GM21737 (cell line): ENCODE measurements around the gene LMX1B.

Experiments
- ATAC-seq: cut with Tn5 transposase; IDR thresholded peaks from one replicate; pipeline ENCODE4 v1.9.1; 2021; ENCODE audit warnings: mild to moderate bottlenecking, moderate library complexity; ENCODE audit not compliant: unreplicated experiment

Gene LMX1B

GRCh38 chr9:126617003-126617822 lies 3.5 kb downstream of the LMX1B start:
- no peak for ATAC-seq

GRCh38 chr9:126617823-126618165 lies 4.1 kb downstream of the LMX1B start:
- ATAC-seq: no peak

GRCh38 chr9:126618190-126618584 lies 4.5 kb downstream of the LMX1B start:
- ATAC-seq: no peak

- ATAC-seq: no peak
Measured at GRCh38 chr9:126618585-126619360, 5.0 kb downstream of the LMX1B start.

- no peak for ATAC-seq
Measured at GRCh38 chr9:126619361-126620135, 5.8 kb downstream of the LMX1B start.

GRCh38 chr9:126620478-126620877 lies 6.8 kb downstream of the LMX1B start:
- ATAC-seq: no peak

GRCh38 chr9:126621061-126621918 lies 7.6 kb downstream of the LMX1B start:
- ATAC-seq: no peak

- ATAC-seq: no peak
Measured at GRCh38 chr9:126621919-126622735, 8.4 kb downstream of the LMX1B start.

- ATAC-seq: no peak
Measured at GRCh38 chr9:126623314-126623666, 9.6 kb downstream of the LMX1B start.

GRCh38 chr9:126623667-126624478 lies 10.1 kb downstream of the LMX1B start:
- no peak for ATAC-seq

- no peak for ATAC-seq
Measured at GRCh38 chr9:126624479-126624826, 10.7 kb downstream of the LMX1B start.

- no peak for ATAC-seq
Measured at GRCh38 chr9:126624912-126625311, 11.2 kb downstream of the LMX1B start.

- no peak for ATAC-seq
Measured at GRCh38 chr9:126625329-126626126, 11.8 kb downstream of the LMX1B start.

- ATAC-seq: no peak
Measured at GRCh38 chr9:126626127-126626925, 12.6 kb downstream of the LMX1B start.

GRCh38 chr9:126626926-126627233 lies 13.2 kb downstream of the LMX1B start:
- no peak for ATAC-seq

GRCh38 chr9:126628146-126628545 lies 14.4 kb downstream of the LMX1B start:
- no peak for ATAC-seq

- no peak for ATAC-seq
Measured at GRCh38 chr9:126628969-126629674, 15.4 kb downstream of the LMX1B start.
